ENCODE measurements around the gene GSN.

- TF ChIP-seq POLR2AphosphoS5 (IDR thresholded peaks at IDR 0.05; ENCODE audit: borderline replicate concordance, low read depth, low read length) (no peak), EZH2 (IDR thresholded peaks at IDR 0.05) (no peak)
Measured at GRCh38 chr9:121233906-121234831, 33.8 kb upstream of the GSN start.
